T-cell (primary cell): Measurements from ENCODE around the gene POU2F3. TPM values are rescaled to one million over a fixed set of nuclear protein-coding genes. Genes with fewer than 3 reads are reported as not detected.

Experiments used
- ATAC-seq, 4 experiments: fragments of 200-7000 bp in 3 of 4; fragments of 150-1000 bp in 1 of 4; cut with Tn5 transposase; replicated peaks in 1 of 4; 1 replicate in 3 of 4; 2 replicates in 1 of 4; pipeline ENCODE4 v1.10.0; 2021; ENCODE audit warnings: moderate library complexity in 3 of 4, mild to moderate bottlenecking in 2 of 4, moderate number of reproducible peaks in 1 of 4
- CTCF ChIA-PET, 2 donors: fragments of 300-600 bp; sonication (Branson Sonifier 250); formaldehyde crosslinking; loops; one replicate each; lab custom pipeline; 2022; ENCODE audit warnings: antibody characterized with exemption in 2 of 2; lab: Charles Lee
- POLR2A ChIA-PET, 2 donors: fragments of 300-600 bp; sonication (Branson Sonifier 250); formaldehyde crosslinking; loops; one replicate each; lab custom pipeline; 2022; ENCODE audit warnings: antibody characterized with exemption in 2 of 2; lab: Charles Lee
- DNase-seq, 35 experiments: peaks; one replicate each; pipeline versions ENCODE4 v3.0.0 to v3.0.0-alpha.2; 2013 to 2023
- H3K27ac ChIP-seq: one replicate; pipeline ENCODE4 v1.5.1; 2013; ENCODE audit warnings: low read length
- H3K27me3 ChIP-seq, 2 experiments: replicated peaks in 1 of 2; 1 replicate in 1 of 2; 2 replicates in 1 of 2; pipeline versions ENCODE4 v1.6.1 to v1.7.0; 2013; ENCODE audit warnings: low read length in 1 of 2, mixed read lengths in 1 of 2; ENCODE audit not compliant: control insufficient read depth in 2 of 2, insufficient read depth in 2 of 2; ENCODE audit errors: extremely low read depth in 1 of 2
- H3K36me3 ChIP-seq, 2 donors: 1 replicate in 1 of 2; 2 replicates in 1 of 2; pipeline versions ENCODE4 v1.6.1 to v1.7.0; 2013; ENCODE audit warnings: low read length in 1 of 2; ENCODE audit not compliant: control insufficient read depth in 2 of 2, insufficient read depth in 1 of 2; ENCODE audit errors: extremely low read depth in 1 of 2
- H3K4me1 ChIP-seq, 2 experiments: 1 replicate in 1 of 2; 2 replicates in 1 of 2; pipeline versions ENCODE4 v1.6.1 to v1.7.0; 2013; ENCODE audit warnings: low read length in 2 of 2, mixed read lengths in 1 of 2; ENCODE audit not compliant: insufficient read depth in 2 of 2, control insufficient read depth in 1 of 2; ENCODE audit errors: extremely low read depth in 1 of 2
- H3K4me3 ChIP-seq, 2 donors: 1 replicate in 1 of 2; 2 replicates in 1 of 2; pipeline versions ENCODE4 v1.5.1 to v1.7.0; 2013; ENCODE audit warnings: mild to moderate bottlenecking in 2 of 2, low read length in 1 of 2, moderate library complexity in 1 of 2; ENCODE audit not compliant: control insufficient read depth in 1 of 2; ENCODE audit errors: extremely low read depth in 1 of 2
- H3K9me3 ChIP-seq: 2 replicates; pipeline ENCODE4 v1.7.0; 2013
- H3K27ac Mint-ChIP-seq, 2 donors: one replicate each; pipeline ENCODE4 v1.8.0; 2020 to 2021; ENCODE audit warnings: mild to moderate bottlenecking in 2 of 2, mixed read lengths in 2 of 2
- H3K27me3 Mint-ChIP-seq, 2 donors: one replicate each; pipeline ENCODE4 v1.8.0; 2021 to 2022; ENCODE audit warnings: mixed read lengths in 2 of 2
- H3K36me3 Mint-ChIP-seq: one replicate; pipeline ENCODE4 v1.8.0; 2021; ENCODE audit warnings: mixed read lengths
- H3K4me1 Mint-ChIP-seq, 3 donors: one replicate each; pipeline ENCODE4 v1.8.0; 2020 to 2022; ENCODE audit warnings: mixed read lengths in 3 of 3, mild to moderate bottlenecking in 1 of 3
- H3K4me3 Mint-ChIP-seq, 3 donors: one replicate each; pipeline ENCODE4 v1.8.0; 2020 to 2022; ENCODE audit warnings: mild to moderate bottlenecking in 3 of 3, mixed read lengths in 3 of 3, moderate library complexity in 3 of 3
- H3K9me3 Mint-ChIP-seq, 3 donors: one replicate each; pipeline ENCODE4 v1.8.0; 2020 to 2022; ENCODE audit warnings: mixed read lengths in 3 of 3
- WGBS: methylation state at CpG from one replicate; pipeline ENCODE4 v1.1.5; 2013; ENCODE audit warnings: missing lambda C conversion rate; ENCODE audit not compliant: insufficient coverage; 5-methylcytosine and 5-hydroxymethylcytosine counted together
- total RNA-seq, 35 experiments: library from RNA in 6 of 35; stranded (reverse) in 6 of 35; fragments of 120-200 nt in 1 of 35; gene quantifications; one replicate each; pipeline versions ENCODE4 v1.2.1 to v1.2.4 and lab custom pipeline; 2013 to 2026

POU2F3 gene
- total RNA-seq, 5 donors from 2014 or later (not counting 1 experiment from before 2014, with no cell fraction given) = not detected

- 67% methylated on average over 1 of the region's 3 CpGs for WGBS
- H3K36me3 Mint-ChIP-seq = no peaks in the 10 kb centered on the region
- no peaks in the 10 kb centered on the region for H3K9me3 Mint-ChIP-seq
- ATAC-seq (no peak), DNase-seq (no peak)
- H3K27ac Mint-ChIP-seq = no peak overlapping the region
- Histone ChIP-seq H3K4me3 (no peak overlapping the region), H3K36me3 (no peaks in the 10 kb centered on the region), H3K4me1 (peaks cover 0 to 2% of the 10 kb centered on the region in 2 experiments), H3K27ac (no peak overlapping the region), H3K27me3 (peaks cover 0 to 49% of the 10 kb centered on the region in 2 experiments), H3K9me3 (no peaks in the 10 kb centered on the region)
- H3K4me3 Mint-ChIP-seq = no peak overlapping the region
- H3K4me1 Mint-ChIP-seq = peaks cover 0 to 4% (median 3%) of the 10 kb centered on the region in 3 donors
- peaks cover 52 to 65% of the 10 kb centered on the region in 2 donors for H3K27me3 Mint-ChIP-seq
- CTCF ChIA-PET = no interaction called here
- POLR2A ChIA-PET = no interaction called here
Observed at GRCh38 chr11:120259241-120259640, 19.3 kb downstream of the POU2F3 start.

DNA sequence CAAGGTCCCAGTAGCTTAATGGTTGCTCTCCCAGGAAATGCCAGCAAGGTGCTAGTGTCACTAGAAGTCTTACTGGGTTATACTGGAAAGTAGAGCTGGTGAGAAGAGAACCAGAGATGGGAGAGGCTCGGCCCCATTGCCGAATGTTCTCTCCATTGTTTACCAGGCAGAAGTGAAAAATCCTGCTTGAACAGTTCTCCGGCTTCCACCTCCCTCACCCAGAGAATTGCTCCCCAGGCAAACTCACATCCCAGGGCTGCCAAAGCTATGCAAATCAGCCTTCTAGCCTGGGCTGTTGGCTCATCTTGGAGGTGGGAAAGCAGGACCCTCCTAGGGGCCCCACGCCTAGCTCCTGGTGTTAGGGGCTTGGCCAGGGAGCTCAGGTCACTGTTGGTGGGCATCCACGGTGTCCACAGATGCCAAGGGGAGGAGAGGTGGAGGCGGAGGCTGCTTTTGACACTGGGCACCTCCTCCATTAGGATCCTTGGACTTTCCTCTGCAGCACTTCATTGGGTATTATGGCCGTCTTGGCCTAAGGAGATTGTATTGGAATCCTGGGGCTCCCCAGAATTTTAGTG lies 20.1 kb downstream of the POU2F3 start:
- peaks cover 54 to 58% of the 10 kb centered on the region in 2 donors for H3K27me3 Mint-ChIP-seq

GRCh38 chr11:120260616-120261015 lies 20.7 kb downstream of the POU2F3 start:
- ChIA-PET CTCF (no interaction called here), POLR2A (no interaction called here)
- DNase-seq (no peak), ATAC-seq (no peak)
- no peak overlapping the region for H3K27ac ChIP-seq
- H3K4me1 ChIP-seq = no peaks in the 10 kb centered on the region
- H3K4me3 ChIP-seq = no peak overlapping the region
- 65% methylated on average over 6 of the region's 7 CpGs for WGBS
- no peaks in the 10 kb centered on the region for H3K36me3 ChIP-seq
- H3K4me1 Mint-ChIP-seq = peaks cover 0 to 1% (median 0%) of the 10 kb centered on the region in 3 donors
- no peaks in the 10 kb centered on the region for H3K36me3 Mint-ChIP-seq
- H3K9me3 ChIP-seq = no peaks in the 10 kb centered on the region
- no peak overlapping the region for H3K4me3 Mint-ChIP-seq
- no peak overlapping the region for H3K27ac Mint-ChIP-seq
- H3K9me3 Mint-ChIP-seq = no peaks in the 10 kb centered on the region
- peaks cover 54 to 55% of the 10 kb centered on the region in 2 donors for H3K27me3 Mint-ChIP-seq
- peaks cover 0 to 40% of the 10 kb centered on the region in 2 experiments for H3K27me3 ChIP-seq

More for the DNA sequence above, 20.1 kb downstream of the POU2F3 start:
- peaks cover 0 to 1% of the 10 kb centered on the region in 2 experiments for H3K4me1 ChIP-seq
- H3K36me3 Mint-ChIP-seq = no peaks in the 10 kb centered on the region
- WGBS = 92% methylated on average over 2 of the region's 7 CpGs
- peaks cover 0 to 4% (median 3%) of the 10 kb centered on the region in 3 donors for H3K4me1 Mint-ChIP-seq
- H3K9me3 Mint-ChIP-seq = no peaks in the 10 kb centered on the region
- H3K4me3 ChIP-seq = no peak overlapping the region
- H3K27me3 ChIP-seq = peaks cover 0 to 44% of the 10 kb centered on the region in 2 experiments
- no peak overlapping the region for H3K27ac Mint-ChIP-seq
- ATAC-seq (no peak), DNase-seq (no peak)
- ChIA-PET POLR2A (no interaction called here), CTCF (no interaction called here)
- H3K27ac ChIP-seq = no peak overlapping the region
- no peaks in the 10 kb centered on the region for H3K9me3 ChIP-seq
- no peak overlapping the region for H3K4me3 Mint-ChIP-seq
- no peaks in the 10 kb centered on the region for H3K36me3 ChIP-seq

DNA sequence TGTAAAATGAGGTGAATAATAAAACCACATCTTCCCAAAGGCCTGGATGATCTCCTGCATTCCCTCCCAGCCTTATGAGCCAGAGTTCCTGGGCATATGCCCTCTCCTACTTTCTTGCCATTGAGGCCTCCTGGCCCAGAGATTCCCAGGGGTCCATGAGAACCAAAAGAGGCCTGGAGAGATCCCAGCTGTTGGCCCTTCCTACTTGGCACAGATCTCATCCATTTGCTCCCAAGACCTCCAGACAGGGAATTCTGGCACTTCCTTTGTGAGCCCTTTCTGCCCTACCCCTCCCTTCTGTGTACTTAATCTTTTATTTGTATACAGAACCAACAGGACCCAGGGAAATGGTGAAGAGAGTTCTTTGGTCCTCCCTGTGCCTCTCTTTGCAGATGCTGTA lies 21.4 kb downstream of the POU2F3 start:
- Mint-ChIP-seq H3K36me3 (no peaks in the 10 kb centered on the region), H3K9me3 (no peaks in the 10 kb centered on the region), H3K27me3 (peaks cover 54 to 55% of the 10 kb centered on the region in 2 donors), H3K4me3 (no peak overlapping the region), H3K4me1 (no peaks in the 10 kb centered on the region), H3K27ac (no peak overlapping the region)
- no peak for DNase-seq
- Histone ChIP-seq H3K4me1 (no peaks in the 10 kb centered on the region), H3K9me3 (no peaks in the 10 kb centered on the region), H3K27ac (no peak overlapping the region), H3K36me3 (no peaks in the 10 kb centered on the region), H3K4me3 (no peak overlapping the region), H3K27me3 (peaks cover 0 to 41% of the 10 kb centered on the region in 2 experiments)
- ATAC-seq = no peak
- ChIA-PET POLR2A (no interaction called here), CTCF (no interaction called here)

- Histone ChIP-seq H3K4me3 (no peak overlapping the region), H3K9me3 (no peaks in the 10 kb centered on the region), H3K4me1 (no peaks in the 10 kb centered on the region), H3K27ac (no peak overlapping the region), H3K27me3 (peaks cover 0 to 40% of the 10 kb centered on the region in 2 experiments), H3K36me3 (no peaks in the 10 kb centered on the region)
- Mint-ChIP-seq H3K9me3 (no peaks in the 10 kb centered on the region), H3K4me3 (no peak overlapping the region), H3K36me3 (no peaks in the 10 kb centered on the region), H3K4me1 (no peaks in the 10 kb centered on the region), H3K27ac (no peak overlapping the region), H3K27me3 (peaks cover 54 to 55% of the 10 kb centered on the region in 2 donors)
- no peak for DNase-seq
- ChIA-PET CTCF (no interaction called here), POLR2A (no interaction called here)
- ATAC-seq = no peak
- no CpG with 5 or more reads among the region's 3 CpGs for WGBS
Observed at GRCh38 chr11:120261931-120262330, 22.0 kb downstream of the POU2F3 start.

- H3K4me1 Mint-ChIP-seq = no peaks in the 10 kb centered on the region
- no CpG with 5 or more reads among the region's 2 CpGs for WGBS
- no peaks in the 10 kb centered on the region for H3K9me3 Mint-ChIP-seq
- no peak for ATAC-seq
- Histone ChIP-seq H3K27me3 (peaks cover 0 to 28% of the 10 kb centered on the region in 2 experiments), H3K36me3 (no peaks in the 10 kb centered on the region), H3K9me3 (no peaks in the 10 kb centered on the region), H3K27ac (no peak overlapping the region), H3K4me1 (no peaks in the 10 kb centered on the region), H3K4me3 (no peak overlapping the region)
- DNase-seq = no peak
- no peaks in the 10 kb centered on the region for H3K36me3 Mint-ChIP-seq
- peaks cover 40 to 42% of the 10 kb centered on the region in 2 donors for H3K27me3 Mint-ChIP-seq
- ChIA-PET POLR2A (no interaction called here), CTCF (no interaction called here)
- no peak overlapping the region for H3K4me3 Mint-ChIP-seq
- no peak overlapping the region for H3K27ac Mint-ChIP-seq
Observed at GRCh38 chr11:120267319-120267718, 27.4 kb downstream of the POU2F3 start.
